CD1c-positive myeloid dendritic cell (primary cell): Measurements from ENCODE around the gene WWP2.
"Not testable (repeated sequence)": the region's sequence is repeated elsewhere in the genome, so short reads cannot be mapped to it uniquely, and the experiment has no call there.

Experiments used
- DNase-seq: peaks from one replicate; pipeline ENCODE4 v3.0.0-alpha.2; 2016; ENCODE audit errors: extremely low spot score

The WWP2 gene

GRCh38 chr16:69761983-69762813 lies at the start of gene WWP2:
Gene WWP2, plus strand, starts transcription at chr16:69762332. Its CDS starts 24,679 bp downstream, at chr16:69787011.
- peak; percentile 89 for DNase-seq

- DNase-seq: no peak
Observed at GRCh38 chr16:69712914-69713581, 49.1 kb upstream of the WWP2 start.

GRCh38 chr16:69717066-69717465 lies 45.1 kb upstream of the WWP2 start:
- no peak for DNase-seq

GRCh38 chr16:69718111-69718764 lies 43.9 kb upstream of the WWP2 start:
- no peak for DNase-seq

GRCh38 chr16:69720822-69721430 lies 41.2 kb upstream of the WWP2 start:
- no peak for DNase-seq

GRCh38 chr16:69721441-69721957 lies 40.6 kb upstream of the WWP2 start:
- no peak for DNase-seq

GRCh38 chr16:69724414-69724873 lies 37.7 kb upstream of the WWP2 start:
- no peak for DNase-seq

GRCh38 chr16:69724981-69725479 lies 37.1 kb upstream of the WWP2 start:
- no peak for DNase-seq

- DNase-seq: no peak
Observed at GRCh38 chr16:69725480-69726312, 36.4 kb upstream of the WWP2 start.

GRCh38 chr16:69726313-69727060 lies 35.6 kb upstream of the WWP2 start, which contains the start of gene NQO1:
Gene NQO1, minus strand, starts transcription at chr16:69726560. Its CDS starts 121 bp downstream, at chr16:69726439.
- DNase-seq: peak; percentile 94

GRCh38 chr16:69727916-69728270 lies 34.2 kb upstream of the WWP2 start:
- DNase-seq: no peak

- DNase-seq: not testable (repeated sequence)
Observed at GRCh38 chr16:69729030-69729429, 33.1 kb upstream of the WWP2 start.

GRCh38 chr16:69731280-69731679 lies 30.9 kb upstream of the WWP2 start:
- not testable (repeated sequence) for DNase-seq

- DNase-seq: no peak
Observed at GRCh38 chr16:69732101-69732500, 30.0 kb upstream of the WWP2 start.

GRCh38 chr16:69741519-69741918 lies 20.6 kb upstream of the WWP2 start:
- no peak for DNase-seq

GRCh38 chr16:69741951-69742904 lies 19.9 kb upstream of the WWP2 start:
- DNase-seq: no peak

GRCh38 chr16:69744363-69745231 lies 17.5 kb upstream of the WWP2 start:
- DNase-seq: no peak

- DNase-seq: no peak
Observed at GRCh38 chr16:69745232-69745612, 16.9 kb upstream of the WWP2 start.
